GM04503 (cell line): ENCODE measurements around the gene SCNN1A.

Source experiments
- DNase-seq: peaks from one replicate; pipeline ENCODE4 v3.0.0-alpha.2; 2012; ENCODE audit warnings: low read depth

SCNN1A gene

DNA sequence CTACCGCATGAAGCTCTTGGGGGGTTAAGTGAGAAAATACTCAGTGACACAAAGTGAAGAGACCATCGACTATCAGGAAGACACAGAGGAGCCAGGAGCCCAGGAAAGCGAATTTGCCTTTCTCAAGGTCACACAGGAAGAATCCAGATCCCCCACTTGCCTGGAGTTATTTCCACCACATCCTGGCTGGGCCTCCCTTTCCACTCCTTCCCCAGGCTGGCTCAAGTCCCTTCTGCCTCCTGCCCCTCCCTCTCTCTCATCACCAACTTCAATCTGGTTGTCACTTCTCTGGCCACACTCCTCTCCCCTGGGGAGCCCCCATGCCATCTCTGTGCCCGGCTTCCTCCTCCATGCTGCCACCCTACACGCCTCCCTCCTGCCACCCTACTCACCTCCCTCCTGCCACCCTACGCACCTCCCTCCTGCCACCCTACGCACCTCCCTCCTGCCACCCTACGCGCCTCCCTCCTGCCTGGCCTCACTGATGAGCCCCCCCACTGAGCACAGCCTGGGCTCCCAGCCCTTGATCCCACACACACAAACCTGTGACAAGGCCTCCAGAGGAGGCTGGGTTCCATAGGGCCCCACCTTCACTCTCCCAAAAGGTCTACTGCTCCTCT is 6.3 kb downstream of the SCNN1A start:
- no peak for DNase-seq

DNA sequence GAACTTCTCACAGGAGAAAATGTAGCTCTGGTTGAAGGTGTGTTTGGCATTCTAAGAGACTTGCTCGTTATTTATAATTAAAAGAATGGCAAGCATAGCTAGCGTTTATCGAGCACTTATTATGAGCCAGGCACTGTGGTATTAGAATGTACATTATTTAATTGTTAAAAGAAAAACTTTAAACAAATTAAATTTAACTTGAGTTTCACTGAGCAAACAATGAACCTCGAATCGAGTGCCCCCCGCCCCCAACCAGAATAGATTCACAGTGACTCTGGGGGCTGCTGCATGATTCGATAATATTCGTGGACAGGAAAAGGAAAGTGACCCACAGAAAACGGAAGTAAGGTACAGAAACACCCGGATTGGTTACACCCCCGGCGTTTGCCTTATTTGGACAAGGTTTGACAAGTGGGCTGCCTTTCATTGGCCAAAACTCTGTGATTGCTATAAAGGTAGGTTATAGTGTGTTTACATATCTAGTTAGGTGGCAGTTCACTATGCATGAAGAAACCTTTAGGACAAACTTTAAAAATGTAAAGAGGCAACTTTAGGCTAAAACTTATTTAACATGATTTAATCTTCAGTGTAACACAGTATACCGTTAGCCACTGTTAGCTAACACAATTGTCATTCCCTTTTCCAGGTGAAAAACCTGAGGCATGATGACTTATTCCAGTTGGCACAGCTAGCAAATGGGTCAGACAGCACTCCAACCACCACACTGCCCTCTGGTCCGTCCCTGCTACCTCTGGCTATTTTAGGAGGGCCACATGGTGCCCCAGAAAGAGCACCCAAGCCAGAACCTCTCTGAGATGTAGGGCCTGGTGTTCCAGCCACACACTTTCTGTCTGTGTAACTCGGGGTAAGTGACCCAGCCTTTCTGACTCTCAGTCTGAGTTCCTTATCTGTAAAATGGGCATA is 7.1 kb downstream of the SCNN1A start:
- no peak for DNase-seq

DNA sequence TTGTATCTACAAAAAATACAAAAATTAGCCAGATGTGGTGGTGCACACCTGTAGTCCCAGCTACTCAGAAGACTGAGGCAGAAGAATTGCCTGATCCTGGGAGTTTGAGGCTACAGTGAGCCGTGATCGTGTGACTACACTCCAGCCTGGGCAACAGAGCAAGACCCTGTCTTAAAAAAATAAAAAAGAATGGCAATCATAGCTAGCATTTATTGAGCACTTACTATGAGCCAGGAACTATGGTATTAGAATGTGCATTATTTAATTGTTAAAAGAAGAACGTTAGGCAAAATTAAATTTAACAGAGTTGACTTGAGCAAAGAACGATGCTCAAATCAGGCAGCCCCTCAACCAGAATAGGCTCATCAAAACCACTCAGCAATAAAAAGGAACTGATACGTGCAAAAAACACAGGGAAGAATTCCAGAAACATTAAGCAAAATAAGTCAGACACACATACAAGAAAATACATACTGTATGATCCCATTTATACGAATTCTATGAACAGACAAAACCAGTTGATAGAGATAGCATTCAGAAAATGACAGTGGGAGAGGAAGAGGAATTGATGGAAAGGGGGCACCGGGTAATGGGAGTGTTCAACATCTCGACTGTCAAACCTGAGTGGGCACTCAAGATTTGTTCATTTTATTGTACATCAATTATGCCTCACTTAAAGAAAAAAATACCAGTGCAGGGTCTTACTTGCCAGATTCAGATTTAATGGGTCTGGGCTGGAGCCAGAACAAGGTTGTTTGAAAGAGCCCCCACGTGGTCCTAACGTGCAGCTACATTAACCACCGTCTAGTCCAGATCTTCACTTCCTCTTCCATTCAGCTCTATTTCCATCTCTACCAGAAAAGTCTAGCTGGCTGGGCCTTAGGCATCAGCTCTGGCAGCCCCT is 8.0 kb downstream of the SCNN1A start:
- DNase-seq = no peak

DNA sequence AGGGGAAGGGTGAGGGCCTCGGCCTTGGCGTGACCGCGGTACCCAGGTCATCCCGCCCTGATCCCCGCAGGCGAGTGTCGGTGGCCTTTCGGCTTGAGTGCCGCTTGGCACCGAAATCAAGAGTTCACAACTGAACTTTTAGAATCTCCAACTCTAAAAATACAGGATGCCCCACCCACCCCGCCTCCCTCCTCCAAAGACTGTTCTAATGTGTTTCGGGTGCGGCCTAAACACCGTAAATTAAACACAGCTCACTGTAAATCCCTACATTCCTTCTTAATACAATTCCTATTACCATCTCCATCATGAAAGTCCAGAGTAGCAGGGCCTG is 11.4 kb downstream of the SCNN1A start:
- no peak for DNase-seq

DNA sequence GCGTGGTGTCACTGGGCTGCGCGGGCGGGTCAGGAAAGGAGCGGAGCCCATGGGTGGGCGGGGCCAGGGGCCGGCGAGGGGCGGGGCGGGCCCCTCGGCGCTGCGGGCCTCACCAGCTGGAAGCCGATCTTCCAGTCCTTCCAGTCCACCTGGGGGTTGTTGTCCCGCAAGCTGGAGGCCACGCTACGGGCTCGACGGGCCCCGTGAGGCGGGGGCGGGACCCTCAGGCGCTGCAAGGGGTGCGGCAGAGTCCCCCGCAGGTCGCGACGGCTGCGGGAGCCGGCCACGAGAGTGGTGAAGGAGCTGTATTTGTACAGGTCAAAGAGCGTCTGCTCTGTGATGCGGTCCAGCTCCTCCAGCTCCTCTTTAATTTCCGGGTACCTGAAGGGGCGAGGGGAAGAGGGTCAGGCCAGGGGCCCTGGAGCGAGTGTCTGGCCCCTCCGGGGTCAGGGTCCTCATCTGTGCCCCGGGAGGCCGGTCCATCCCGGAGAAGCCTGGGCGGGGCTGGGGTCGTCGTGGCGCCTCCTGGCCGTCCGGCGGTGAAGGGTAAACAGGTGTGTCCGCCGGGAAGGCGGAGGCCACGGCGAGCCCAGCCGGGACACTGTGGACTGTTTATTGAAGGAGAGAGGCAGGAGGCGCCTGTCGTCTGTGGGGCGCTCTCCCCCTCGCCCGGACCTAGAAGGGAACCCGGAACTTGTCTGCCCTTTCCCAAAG is 11.9 kb downstream of the SCNN1A start:
- DNase-seq = no peak

DNA sequence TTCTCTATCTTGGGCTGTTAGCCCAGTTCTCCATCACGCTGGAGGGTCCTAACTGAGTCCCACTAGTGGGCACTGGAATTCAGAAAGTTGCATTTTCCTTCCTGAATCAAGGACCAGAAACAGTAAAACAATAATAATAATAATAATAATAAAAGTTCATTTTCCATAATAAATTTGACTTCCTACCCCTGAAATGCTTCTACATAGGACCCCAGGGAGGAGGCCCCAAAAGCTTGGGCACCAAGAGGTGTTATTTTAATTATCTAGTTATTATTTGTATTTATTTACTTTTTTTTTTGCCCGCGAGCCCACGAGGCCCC is 12.4 kb downstream of the SCNN1A start:
- DNase-seq = no peak

DNA sequence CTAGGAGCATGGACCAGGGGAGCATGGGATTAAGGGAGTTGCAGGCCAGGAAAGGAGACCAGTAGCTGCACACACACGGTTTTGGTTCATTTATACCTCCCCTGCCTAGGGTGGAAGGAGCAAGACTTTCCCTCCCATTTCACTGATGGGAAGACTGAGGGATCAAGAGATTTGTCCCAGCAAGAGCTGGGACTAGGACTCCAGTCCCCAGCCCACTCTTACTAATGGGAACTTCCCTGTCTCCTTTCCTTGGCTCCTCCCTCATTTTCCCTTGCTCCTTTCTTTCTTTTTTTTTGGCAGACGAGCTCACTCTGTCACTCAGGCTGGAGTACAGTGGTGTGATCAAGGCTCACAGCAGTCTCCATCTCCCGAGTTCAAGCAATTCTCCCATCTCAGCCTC is 13.0 kb downstream of the SCNN1A start:
- no peak for DNase-seq

DNA sequence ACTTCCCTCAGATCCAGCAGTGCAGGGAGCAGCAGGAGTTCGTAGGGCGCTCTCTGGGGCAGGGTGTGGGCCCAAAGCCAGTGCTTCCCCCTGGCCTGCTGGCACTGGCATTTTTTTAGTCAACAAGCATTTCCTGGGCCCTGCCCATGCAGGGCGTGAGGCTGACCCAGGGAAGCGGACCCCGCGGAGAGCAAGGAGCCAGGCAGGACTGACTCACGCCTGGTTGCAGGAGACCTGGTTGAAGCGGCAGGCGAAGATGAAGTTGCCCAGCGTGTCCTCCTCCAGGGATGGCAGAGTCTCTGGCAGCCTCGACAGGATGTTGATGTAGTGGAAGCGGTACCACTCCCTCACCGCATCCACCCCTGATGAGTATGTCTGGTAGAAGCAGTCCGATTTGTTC is 13.5 kb downstream of the SCNN1A start:
- no peak for DNase-seq

DNA sequence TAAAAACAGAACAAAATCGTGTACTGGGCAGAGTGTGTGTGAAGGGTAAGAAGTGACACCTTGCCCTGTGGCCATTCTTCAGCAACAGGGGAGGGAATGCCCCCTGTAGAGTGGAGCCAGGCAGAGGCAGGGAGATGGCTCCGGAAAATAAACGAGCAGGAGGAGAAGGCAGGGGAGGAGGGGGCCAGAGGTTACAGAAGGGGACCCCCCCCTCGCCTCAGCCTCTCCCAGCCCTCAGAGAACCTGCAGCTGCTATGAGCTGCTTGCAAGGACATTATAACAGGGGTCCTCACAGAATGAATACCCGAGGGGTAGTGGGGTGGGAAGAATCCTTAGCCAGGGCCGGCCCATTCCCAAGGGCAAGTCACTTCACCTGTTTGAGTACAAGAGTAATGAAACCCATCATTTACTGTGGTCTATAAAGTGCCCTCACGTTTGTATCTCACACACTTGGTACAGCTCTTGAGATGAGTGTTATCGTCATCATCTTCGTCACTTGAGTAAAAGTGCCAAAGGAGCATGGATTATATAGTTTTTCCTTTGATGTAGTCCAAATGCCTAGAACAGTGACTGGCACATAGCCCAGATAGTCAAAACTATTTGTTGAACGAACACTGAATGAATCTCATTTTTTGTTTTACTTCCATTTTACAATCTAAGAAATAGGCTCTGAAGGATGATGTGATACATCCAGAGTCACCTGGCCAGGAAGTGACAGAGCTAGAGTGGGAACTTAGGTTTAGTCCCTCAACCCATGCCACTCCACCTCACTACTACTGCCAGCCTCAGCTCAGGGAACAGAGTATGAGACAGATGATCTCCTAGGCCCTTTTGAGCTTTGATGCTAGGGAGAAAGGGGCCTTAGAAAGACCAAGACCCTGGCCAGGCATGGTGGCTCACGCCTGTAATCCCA is 14.5 kb downstream of the SCNN1A start:
- no peak for DNase-seq

DNA sequence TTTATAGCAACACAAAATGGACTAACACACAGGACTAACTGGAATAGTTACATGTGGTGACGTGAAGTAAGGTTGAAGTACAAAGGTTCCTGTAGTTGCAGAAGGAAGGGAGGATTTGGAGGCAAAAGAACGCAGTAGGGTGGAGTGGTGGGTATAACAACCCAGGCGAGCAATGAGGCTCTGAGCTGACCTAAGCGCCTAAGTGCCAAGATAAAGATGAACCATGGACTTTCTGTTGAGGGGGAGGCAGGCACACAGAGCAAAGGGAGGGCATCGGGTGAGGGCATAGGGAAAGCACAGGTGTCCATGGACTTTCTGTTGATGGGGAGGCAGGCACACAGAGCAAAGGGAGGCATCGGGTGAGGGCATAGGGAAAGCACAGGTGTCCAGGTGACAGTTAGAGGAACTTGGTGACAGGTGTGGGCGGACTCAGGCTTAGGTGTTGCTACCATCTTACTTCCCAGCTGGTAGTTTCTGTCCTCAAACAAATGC is 15.2 kb downstream of the SCNN1A start:
- DNase-seq = no peak

DNA sequence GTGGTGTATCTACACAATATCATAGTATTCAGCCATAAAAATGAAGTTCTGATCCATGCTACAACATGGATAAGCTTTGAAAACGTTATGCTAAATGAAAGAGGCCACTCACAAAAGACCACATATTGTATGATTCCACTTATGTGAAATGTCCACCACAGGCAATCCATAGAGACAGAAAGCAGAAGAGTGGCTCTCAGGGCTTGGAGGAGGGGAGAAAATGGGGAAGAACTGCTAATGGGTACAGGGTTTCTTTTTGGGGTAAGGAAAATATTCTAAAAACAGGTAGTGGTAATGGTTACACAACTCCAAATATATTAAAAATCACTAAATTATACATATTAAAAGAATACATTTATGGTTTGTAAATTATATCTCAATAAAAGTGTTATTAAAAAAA is 16.5 kb downstream of the SCNN1A start:
- no peak for DNase-seq

DNA sequence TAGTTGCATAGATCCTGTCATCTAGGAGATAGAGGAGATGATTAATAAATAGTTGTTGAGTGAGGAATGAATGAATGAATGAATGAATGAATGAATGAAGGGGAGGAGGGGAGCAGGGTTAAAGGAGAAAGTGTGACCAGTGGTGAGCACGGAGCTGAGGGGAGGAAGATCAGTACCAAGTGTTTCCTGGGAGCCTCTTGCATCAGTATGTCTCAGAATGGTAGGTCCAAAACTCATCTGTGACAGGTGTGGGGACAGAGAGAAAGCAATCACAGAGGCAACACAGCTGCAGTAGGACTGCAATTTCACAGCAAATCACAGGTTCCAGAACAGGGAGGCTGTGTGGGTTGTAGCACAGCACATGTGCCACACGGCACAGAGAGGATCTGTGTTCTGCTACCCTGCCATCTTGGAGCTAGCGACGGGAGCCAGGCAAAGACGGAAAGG is 19.0 kb downstream of the SCNN1A start:
- DNase-seq = no peak

DNA sequence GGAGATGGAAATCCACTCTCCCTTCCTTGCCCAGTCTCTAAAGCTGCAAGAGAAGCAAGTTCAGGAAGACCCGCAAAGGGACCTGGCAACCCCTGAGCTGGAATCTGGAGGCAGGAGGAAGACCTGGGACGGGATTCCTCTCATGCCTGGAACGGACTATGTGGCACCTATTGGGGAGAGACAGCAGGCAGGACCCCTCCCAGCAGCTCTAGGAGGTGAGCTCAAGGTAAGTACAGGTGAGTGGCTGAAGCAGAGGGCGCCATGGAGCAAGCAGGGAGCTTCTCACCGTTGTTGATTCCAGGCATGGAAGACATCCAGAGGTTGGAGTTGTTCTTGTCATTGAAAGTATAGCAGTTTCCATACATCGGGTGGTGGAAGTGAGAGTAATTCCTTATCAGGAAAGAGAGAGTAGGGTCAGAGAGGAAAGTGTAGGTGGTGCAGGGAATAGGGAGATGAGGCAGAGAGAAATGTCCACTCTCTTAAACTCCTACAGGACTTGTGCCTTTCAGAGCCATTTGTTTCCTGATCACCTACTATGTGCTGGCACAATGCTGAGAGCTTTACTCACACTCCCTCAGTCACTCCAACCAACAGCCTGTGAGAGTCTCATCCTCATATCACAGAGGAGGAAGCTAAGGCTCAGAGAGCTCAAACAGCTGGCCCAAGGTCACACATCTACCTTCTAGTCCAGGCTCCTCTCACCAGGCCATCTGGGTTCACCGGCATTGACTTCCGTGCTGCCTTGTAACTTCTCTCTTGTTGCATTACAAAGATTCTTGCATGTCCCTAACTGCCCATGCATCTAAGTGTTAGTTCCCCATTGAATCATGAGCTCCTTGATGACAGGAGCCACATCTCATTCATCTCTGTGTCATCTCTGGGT is 19.6 kb downstream of the SCNN1A start:
- no peak for DNase-seq

DNA sequence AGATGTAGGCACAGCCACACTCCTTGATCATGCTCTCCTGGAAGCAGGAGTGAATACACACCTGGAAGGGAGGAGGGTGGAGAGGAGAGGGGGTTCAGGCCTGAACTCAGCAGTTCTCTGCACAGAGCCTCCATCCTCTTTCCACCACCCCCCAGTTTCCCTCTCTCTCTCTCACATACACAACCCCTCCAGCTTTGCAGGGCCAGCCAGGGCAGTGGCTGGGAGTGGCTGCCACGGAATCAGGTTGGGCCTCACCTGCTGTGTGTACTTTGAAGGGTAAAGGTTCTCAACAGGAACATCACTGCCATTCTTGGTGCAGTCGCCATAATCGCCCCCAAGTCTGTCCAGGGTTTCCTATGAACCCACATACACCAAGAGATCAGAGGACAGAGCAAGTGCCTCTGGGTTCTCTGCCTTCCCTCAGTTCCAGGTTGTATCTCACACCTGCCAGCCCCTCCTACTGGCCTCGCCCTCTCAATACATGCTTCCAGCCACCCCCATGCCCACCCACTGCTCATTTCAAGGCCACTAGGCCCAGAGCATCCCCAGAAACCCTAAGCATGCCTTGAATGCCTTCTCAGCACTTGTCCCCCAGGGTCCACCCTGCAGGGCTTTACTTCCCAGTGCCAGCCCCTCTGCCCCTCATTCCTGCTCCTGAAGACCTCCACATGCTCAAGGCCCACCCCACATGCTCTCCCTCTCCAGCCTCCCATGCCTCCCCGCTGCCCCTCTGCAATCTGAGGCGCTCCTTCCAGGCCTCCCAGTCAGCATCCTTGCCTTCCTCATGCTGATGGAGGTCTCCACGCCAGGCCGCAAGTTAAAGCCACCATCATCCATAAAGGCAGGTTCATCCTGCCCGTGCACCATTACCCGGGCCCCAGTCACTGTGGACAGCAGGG is 20.6 kb downstream of the SCNN1A start:
- DNase-seq = no peak

DNA sequence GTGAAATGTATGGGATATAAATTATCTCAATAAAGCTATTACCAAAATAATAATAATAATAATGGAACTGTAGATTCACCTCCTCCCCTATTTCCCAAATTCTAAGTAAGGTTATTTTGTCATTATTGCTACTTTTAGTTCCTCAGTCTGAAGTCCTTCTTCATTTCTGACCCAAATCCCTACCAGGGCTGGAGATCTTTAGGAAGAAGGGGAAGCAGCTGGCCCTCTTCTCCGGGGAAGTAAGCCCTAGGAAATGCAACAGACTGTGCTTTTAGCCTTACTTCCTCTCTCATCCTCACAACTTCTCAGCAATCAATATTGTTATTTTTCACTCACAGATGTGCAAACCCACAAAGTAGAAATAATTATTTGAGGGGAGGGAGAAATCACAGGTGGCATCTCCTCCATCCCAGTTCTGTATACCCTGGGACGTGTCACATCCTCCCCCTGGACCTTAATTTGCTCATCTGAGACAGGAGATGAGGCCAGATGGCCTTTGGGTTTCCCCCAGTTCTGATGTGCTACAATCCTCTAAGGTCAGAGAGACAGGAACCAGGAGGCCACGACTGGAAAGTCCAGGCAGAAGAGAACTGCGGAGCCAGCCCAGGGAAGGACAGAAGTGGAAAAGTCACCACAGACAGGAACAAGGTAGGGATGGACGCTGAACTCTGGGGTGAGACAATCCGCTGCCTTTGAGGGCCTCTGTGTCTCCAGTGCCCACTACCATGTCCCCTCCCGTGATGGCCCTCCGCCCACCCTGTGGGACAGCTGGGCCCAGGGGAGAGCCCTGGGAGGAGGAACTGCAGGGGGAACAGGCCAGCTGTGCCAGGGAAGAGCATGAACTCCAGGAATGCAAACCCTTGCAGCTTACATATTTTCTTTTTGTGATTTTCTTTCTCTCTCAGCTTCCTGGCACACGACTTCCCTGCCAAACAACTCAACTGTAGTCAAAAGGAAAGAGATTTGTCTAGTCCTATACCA is 22.9 kb downstream of the SCNN1A start:
- no peak for DNase-seq

DNA sequence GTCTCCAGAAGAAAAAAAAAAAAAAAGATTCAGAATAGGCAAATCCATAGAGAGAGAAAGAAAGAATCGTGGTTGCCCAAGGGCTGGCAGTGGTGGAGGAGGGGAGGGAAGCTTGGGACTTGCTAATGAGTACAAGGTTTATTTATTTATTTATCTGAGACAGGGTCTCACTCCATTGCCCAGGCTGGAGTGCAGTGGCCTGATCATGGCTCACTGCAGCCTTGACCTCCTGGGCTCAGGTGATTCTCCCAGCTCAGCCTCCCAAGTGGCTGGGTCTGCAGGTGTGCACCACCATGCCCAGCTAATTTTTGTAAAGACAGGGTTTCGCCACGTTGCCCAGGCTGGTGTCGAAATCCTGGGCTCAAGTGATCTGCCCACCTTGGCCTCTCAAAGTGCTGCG is 23.7 kb downstream of the SCNN1A start:
- DNase-seq = no peak
